IMR-90 (cell line): ENCODE results near the gene TXNRD1. TPM values are rescaled to one million over a fixed set of nuclear protein-coding genes. Genes with fewer than 3 reads are reported as not detected.

ENCODE experiments used
- ATAC-seq: fragments of 200-7000 bp; cut with Tn5 transposase; 2 replicates; pipeline ENCODE4 v1.9.1; 2020; ENCODE audit warnings: low read depth, mild to moderate bottlenecking, moderate library complexity
- BruUV-seq: library from RNA; stranded (reverse); fragments of 400-500 nt; replicated peaks from 2 replicates; lab custom pipeline; 2021; lab: Mats Ljungman, UMichigan
- CTCF ChIA-PET: fragments of 300-600 bp; formaldehyde crosslinking; extraction: SDS; loops from one replicate; lab custom pipeline; 2021; ENCODE audit warnings: antibody characterized with exemption; lab: Yijun Ruan, JAX
- POLR2A ChIA-PET: fragments of 300-600 bp; sonication (Branson Sonifier 250); formaldehyde crosslinking; loops from one replicate; lab custom pipeline; 2022; ENCODE audit warnings: antibody characterized with exemption; ENCODE audit not compliant: unreplicated experiment; lab: Charles Lee
- DNase-seq: peaks from one replicate; pipeline ENCODE4 v3.0.0; 2013
- H2AFZ ChIP-seq: replicated peaks from 2 replicates; pipeline ENCODE3; 2013; ENCODE audit warnings: low read length, mild to moderate bottlenecking; ENCODE audit not compliant: poor library complexity
- H2AK5ac ChIP-seq: 2 replicates; pipeline ENCODE4 v1.6.1; 2013; ENCODE audit warnings: low read depth, low read length, inconsistent platforms
- H2AK9ac ChIP-seq: replicated peaks from 2 replicates; pipeline ENCODE3; 2013; ENCODE audit warnings: mild to moderate bottlenecking, low read depth, low read length, moderate library complexity; ENCODE audit not compliant: poor library complexity
- H2BK120ac ChIP-seq: 2 replicates; pipeline ENCODE4 v1.6.1; 2013; ENCODE audit warnings: low read depth, low read length, inconsistent platforms
- H2BK15ac ChIP-seq: 3 replicates; pipeline ENCODE4 v1.6.1; 2013; ENCODE audit warnings: low read depth, low read length, inconsistent platforms
- H2BK20ac ChIP-seq: 2 replicates; pipeline ENCODE4 v1.6.1; 2013; ENCODE audit warnings: low read depth, mild to moderate bottlenecking, inconsistent platforms, low read length, moderate library complexity
- H2BK5ac ChIP-seq: 2 replicates; pipeline ENCODE4 v1.6.1; 2013; ENCODE audit warnings: mild to moderate bottlenecking, low read depth, low read length, inconsistent platforms; ENCODE audit not compliant: poor library complexity, severe bottlenecking
- H3K14ac ChIP-seq: replicated peaks from 2 replicates; pipeline ENCODE4 v1.6.1; 2013; ENCODE audit warnings: low read depth, low read length, inconsistent platforms
- H3K18ac ChIP-seq: 2 replicates; pipeline ENCODE4 v1.6.1; 2013; ENCODE audit warnings: low read depth, low read length, control low read depth
- H3K23ac ChIP-seq: 2 replicates; pipeline ENCODE4 v1.6.1; 2013; ENCODE audit warnings: low read depth, low read length, inconsistent platforms
- H3K27ac ChIP-seq: 2 replicates; pipeline ENCODE4 v1.5.1; 2013; ENCODE audit warnings: mild to moderate bottlenecking, control low read depth, low read length; ENCODE audit not compliant: insufficient read depth
- H3K27me3 ChIP-seq: 2 replicates; pipeline ENCODE4 v1.6.1; 2013; ENCODE audit warnings: low read length; ENCODE audit not compliant: control insufficient read depth, insufficient read depth
- H3K36me3 ChIP-seq: 2 replicates; pipeline ENCODE4 v1.6.1; 2013; ENCODE audit warnings: low read length, mixed read lengths; ENCODE audit not compliant: control insufficient read depth, insufficient read depth
- H3K4ac ChIP-seq: 2 replicates; pipeline ENCODE4 v1.6.1; 2013; ENCODE audit warnings: low read depth, low read length, inconsistent platforms
- H3K4me1 ChIP-seq: 2 replicates; pipeline ENCODE4 v1.6.1; 2013; ENCODE audit warnings: low read length, mixed read lengths; ENCODE audit not compliant: control insufficient read depth, insufficient read depth
- H3K4me2 ChIP-seq: 2 replicates; pipeline ENCODE4 v1.6.1; 2013; ENCODE audit warnings: low read depth, mild to moderate bottlenecking, control low read depth, low read length, moderate library complexity
- H3K4me3 ChIP-seq: 2 replicates; pipeline ENCODE4 v1.5.1; 2013; ENCODE audit warnings: low read depth, mild to moderate bottlenecking, control low read depth, low read length, moderate library complexity; ENCODE audit not compliant: insufficient read depth
- H3K56ac ChIP-seq: 2 replicates; pipeline ENCODE4 v1.6.1; 2013; ENCODE audit warnings: low read length, inconsistent platforms; ENCODE audit not compliant: insufficient read depth; ENCODE audit errors: extremely low read depth
- H3K79me1 ChIP-seq, 2 experiments: 2 replicates each; pipeline ENCODE4 v1.6.1; 2013; ENCODE audit warnings: low read length in 2 of 2, inconsistent platforms in 1 of 2, low read depth in 1 of 2
- H3K9ac ChIP-seq: 2 replicates; pipeline ENCODE4 v1.6.1; 2013; ENCODE audit warnings: low read depth, low read length, control low read depth
- H3K9me1 ChIP-seq: 2 replicates; pipeline ENCODE4 v1.6.1; 2013; ENCODE audit warnings: low read length, inconsistent platforms; ENCODE audit not compliant: insufficient read depth
- H3K9me3 ChIP-seq: 2 replicates; pipeline ENCODE4 v1.6.1; 2013; ENCODE audit warnings: low read length; ENCODE audit not compliant: control insufficient read depth, insufficient read depth
- H4K20me1 ChIP-seq: 2 replicates; pipeline ENCODE4 v1.6.1; 2013; ENCODE audit warnings: low read length, inconsistent platforms; ENCODE audit not compliant: insufficient read depth
- H4K5ac ChIP-seq: 2 replicates; pipeline ENCODE4 v1.6.1; 2013; ENCODE audit warnings: mild to moderate bottlenecking, low read depth, low read length, control low read depth
- H4K8ac ChIP-seq, 2 experiments: 2 replicates each; pipeline ENCODE4 v1.6.1; 2013; ENCODE audit warnings: low read depth in 2 of 2, low read length in 2 of 2, control low read depth in 1 of 2, inconsistent platforms in 1 of 2
- H4K91ac ChIP-seq: 2 replicates; pipeline ENCODE4 v1.6.1; 2013; ENCODE audit warnings: low read depth, low read length, inconsistent platforms; ENCODE audit not compliant: insufficient read depth
- BHLHE40 ChIP-seq: fragments of 150-350 bp; IDR thresholded peaks from 2 replicates; pipeline ENCODE4 v1.6.1; 2016; ENCODE audit warnings: mild to moderate bottlenecking, low read depth, low read length
- CEBPB ChIP-seq: IDR thresholded peaks from 2 replicates; pipeline ENCODE4 v1.6.1; 2012; ENCODE audit warnings: low read depth, low read length, improper control_type of control experiment
- CHD1 ChIP-seq: IDR thresholded peaks from 2 replicates; pipeline ENCODE4 v1.6.1; 2012; ENCODE audit warnings: low read depth, low read length, improper control_type of control experiment
- FOS ChIP-seq: fragments of 150-350 bp; IDR thresholded peaks from 2 replicates; pipeline ENCODE4 v1.6.1; 2016; ENCODE audit warnings: low read depth, low read length
- MAFK ChIP-seq: IDR thresholded peaks from 2 replicates; pipeline ENCODE4 v1.6.1; 2012; ENCODE audit warnings: low read depth, low read length, improper control_type of control experiment
- MAZ ChIP-seq: IDR thresholded peaks from 2 replicates; pipeline ENCODE4 v1.6.1; 2012; ENCODE audit warnings: low read depth, mild to moderate bottlenecking, low read length, improper control_type of control experiment, moderate library complexity, borderline replicate concordance
- MXI1 ChIP-seq: IDR thresholded peaks from 2 replicates; pipeline ENCODE4 v1.6.1; 2012; ENCODE audit warnings: low read depth, mild to moderate bottlenecking, low read length, moderate library complexity, borderline replicate concordance
- NFE2L2 ChIP-seq: fragments of 150-350 bp; IDR thresholded peaks from 2 replicates; pipeline ENCODE4 v1.6.1; 2016; ENCODE audit warnings: low read depth, mild to moderate bottlenecking, low read length
- POLR2A ChIP-seq: IDR thresholded peaks from 2 replicates; pipeline ENCODE4 v1.6.1; 2012; ENCODE audit warnings: mild to moderate bottlenecking, low read depth, low read length
- RAD21 ChIP-seq: IDR thresholded peaks from 2 replicates; pipeline ENCODE4 v1.6.1; 2012; ENCODE audit warnings: low read length, improper control_type of control experiment
- RCOR1 ChIP-seq: IDR thresholded peaks from 2 replicates; pipeline ENCODE4 v1.6.1; 2012; ENCODE audit warnings: mild to moderate bottlenecking, low read length, improper control_type of control experiment; ENCODE audit not compliant: insufficient replicate concordance
- RFX5 ChIP-seq: IDR thresholded peaks from 2 replicates; pipeline ENCODE4 v1.8.0; 2012; ENCODE audit warnings: low read depth, mild to moderate bottlenecking, low read length, moderate library complexity
- SMC3 ChIP-seq: fragments of 150-350 bp; IDR thresholded peaks from 2 replicates; pipeline ENCODE4 v1.6.1; 2016; ENCODE audit warnings: low read depth, mild to moderate bottlenecking, antibody characterized with exemption, low read length, moderate library complexity
- WGBS, 2 experiments: methylation state at CpG; one replicate each; pipeline versions ENCODE4 v1.1.5 to v1.1.7; 2013; ENCODE audit warnings: missing lambda C conversion rate in 2 of 2; ENCODE audit not compliant: insufficient read length in 1 of 2; ENCODE audit errors: extremely low coverage in 2 of 2; 5-methylcytosine and 5-hydroxymethylcytosine counted together
- dilution Hi-C: fragments of 300-500 bp; cut with HindIII; formaldehyde crosslinking; loops from one replicate; pipeline ENCODE4 v1.14.3; 2018; ENCODE audit warnings: low sequenced_read_pairs; ENCODE audit not compliant: unreplicated experiment
- in situ Hi-C: fragments of 300-500 bp; cut with MboI; formaldehyde crosslinking; loops from 3 replicates; pipeline ENCODE4 v1.14.3; 2019; ENCODE audit warnings: low sequenced_read_pairs, inconsistent platforms, mixed read lengths
- intact Hi-C: fragments of 100-400 bp; cut with micrococcal nuclease; formaldehyde crosslinking; loops from 2 replicates; pipeline ENCODE4 v1.10.0; 2022
- polyA plus RNA-seq, 3 experiments: library from polyadenylated mRNA; depleted of rRNA; stranded (reverse); fragments of >200 nt; gene quantifications; 2 replicates each; pipeline ENCODE4 v1.2.3, GENCODE V29; 2012; ENCODE audit warnings: low replicate concordance in 1 of 3
- total RNA-seq: library from RNA; depleted of rRNA; stranded (reverse); fragments of >200 nt; gene quantifications from 2 replicates; pipeline ENCODE4 v1.2.3, GENCODE V29; 2012
- TF ChIP-seq, protein P1 (sequence below): fragments of 150-350 bp; IDR thresholded peaks from 2 replicates; pipeline ENCODE4 v1.6.1; 2016; ENCODE audit warnings: low read depth, mild to moderate bottlenecking, low read length, moderate library complexity, borderline replicate concordance
- TF ChIP-seq, protein P2 (sequence below): conservative IDR thresholded peaks from 2 replicates; pipeline ENCODE4 v1.5.1; 2012; ENCODE audit warnings: mild to moderate bottlenecking, low read depth, low read length, improper control_type of control experiment

Gene TXNRD1
- total and polyA plus RNA-seq, 2 of the 4 experiments (the other 2 are of a cell fraction), result 379 to 582 TPM

DNA sequence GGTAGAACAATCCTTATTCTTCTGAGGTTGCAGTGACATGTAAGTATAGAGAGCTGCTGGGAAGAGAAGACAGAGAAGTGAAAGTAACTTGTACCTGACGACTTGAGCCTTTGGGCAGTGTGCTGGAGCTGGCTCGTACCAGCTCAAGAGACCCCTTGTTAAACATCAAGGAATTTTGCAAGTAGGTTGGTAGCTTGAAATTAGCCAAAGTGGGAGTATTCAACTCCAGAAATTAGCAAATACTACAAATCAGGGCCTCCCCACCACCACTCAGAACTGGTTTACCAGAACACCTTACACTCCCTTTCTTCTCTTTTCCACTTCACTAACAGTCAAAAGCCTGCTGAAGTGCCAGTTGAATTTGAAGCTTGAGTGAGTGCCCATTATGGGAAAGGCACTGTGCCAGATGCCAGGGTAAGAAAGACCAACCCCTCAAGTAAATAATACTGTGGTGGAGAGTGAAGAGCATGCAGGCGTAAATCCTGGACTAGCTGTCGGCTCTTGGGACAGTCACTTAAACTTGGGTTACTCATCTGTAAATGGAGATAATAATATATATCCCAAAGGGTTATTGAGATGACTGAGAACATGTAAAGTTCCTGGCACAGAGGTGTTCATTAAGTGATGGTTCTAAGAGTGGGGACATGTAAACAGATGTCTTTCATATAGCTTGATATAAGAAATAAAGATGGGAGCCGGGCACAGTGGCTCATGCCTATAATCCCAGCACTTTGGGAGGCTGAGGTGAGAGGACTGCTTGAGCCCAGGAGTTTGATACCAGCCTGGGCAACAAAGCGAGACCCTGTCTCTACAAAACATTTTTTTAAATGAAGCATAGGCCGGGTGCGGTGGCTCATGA lies 60.9 kb downstream of the TXNRD1 start:
- Histone ChIP-seq H3K4ac (peak overlapping the region; percentile 77), H3K18ac (peak overlapping the region; percentile 79), H3K14ac (peak overlapping the region; percentile 47; the same call in 1 of the 2 replicates), H3K27ac (no peak overlapping the region; the same call in 1 of the 2 replicates), H2BK5ac (peak overlapping the region; percentile 31), H3K79me1 (peaks cover 11 to 23% of the 10 kb centered on the region in 2 experiments), H3K36me3 (peaks cover 6% of the 10 kb centered on the region; the same call in 1 of the 2 replicates), H2BK15ac (peak overlapping the region; percentile 81; the same call in 2 of the 3 replicates), H2AK5ac (peak overlapping the region; percentile 65), H4K20me1 (no peaks in the 10 kb centered on the region), H2BK20ac (peak overlapping the region; percentile 66), H4K91ac (peak overlapping the region; percentile 60), H3K4me2 (peak overlapping the region; percentile 82), H3K23ac (peak overlapping the region; percentile 36; the same call in 1 of the 2 replicates), H4K8ac (peak overlapping the region; percentile 14 to 59; a peak in 2 of 4 replicates), H3K9ac (no peak overlapping the region; the same call in 1 of the 2 replicates), H3K9me1 (no peaks in the 10 kb centered on the region), H3K9me3 (no peaks in the 10 kb centered on the region; the same call in 1 of the 2 replicates), H3K56ac (no peak overlapping the region), H2AK9ac (no peak overlapping the region), H3K27me3 (no peaks in the 10 kb centered on the region), H3K4me3 (peak overlapping the region; percentile 10; the same call in 1 of the 2 replicates), H3K4me1 (peaks cover 6% of the 10 kb centered on the region), H4K5ac (peak overlapping the region; percentile 30), H2BK120ac (peak overlapping the region; percentile 84), H2AFZ (no peak overlapping the region)
- WGBS, 2 experiments, result 80% methylated on average over 1 of the region's 8 CpGs; no CpG with 5 or more reads in 1 of the 2 experiments
- dilution Hi-C loops, result no loop called here
- CTCF ChIA-PET, result interaction anchor here (0.7 to 1.6 kb wide), 3 partner anchors 19 to 65 kb away, joined by 3 to 4 read pairs (median 4); partner anchors contain the start of gene TXNRD1
- intact Hi-C loops, result loop anchor here (5.0 kb wide), 1 partner anchor 39 kb away; no protein-coding TSS in a partner anchor
- POLR2A ChIA-PET, result interaction anchor here (0.6 kb wide), 1 partner anchor 25 kb away, joined by 3 read pairs; no protein-coding TSS in a partner anchor
- no TSS peak for BruUV-seq
- no peak for ATAC-seq
- in situ Hi-C loops, result no loop called here
- DNase-seq, result no peak
- no peak for TF ChIP-seq BHLHE40
- TF ChIP-seq POLR2A, result no peak
- no peak for TF ChIP-seq RCOR1
- no peak for TF ChIP-seq CEBPB
- TF ChIP-seq NFE2L2, result no peak
- no peak for TF ChIP-seq RAD21
- TF ChIP-seq MAFK, result no peak
- TF ChIP-seq SMC3, result no peak
- TF ChIP-seq, protein P1, sequence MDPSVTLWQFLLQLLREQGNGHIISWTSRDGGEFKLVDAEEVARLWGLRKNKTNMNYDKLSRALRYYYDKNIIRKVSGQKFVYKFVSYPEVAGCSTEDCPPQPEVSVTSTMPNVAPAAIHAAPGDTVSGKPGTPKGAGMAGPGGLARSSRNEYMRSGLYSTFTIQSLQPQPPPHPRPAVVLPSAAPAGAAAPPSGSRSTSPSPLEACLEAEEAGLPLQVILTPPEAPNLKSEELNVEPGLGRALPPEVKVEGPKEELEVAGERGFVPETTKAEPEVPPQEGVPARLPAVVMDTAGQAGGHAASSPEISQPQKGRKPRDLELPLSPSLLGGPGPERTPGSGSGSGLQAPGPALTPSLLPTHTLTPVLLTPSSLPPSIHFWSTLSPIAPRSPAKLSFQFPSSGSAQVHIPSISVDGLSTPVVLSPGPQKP, result no peak
- TF ChIP-seq MAZ, result no peak
- TF ChIP-seq RFX5, result no peak
- no peak for TF ChIP-seq MXI1
- no peak for TF ChIP-seq FOS
- TF ChIP-seq CHD1, result no peak
- TF ChIP-seq, protein P2, sequence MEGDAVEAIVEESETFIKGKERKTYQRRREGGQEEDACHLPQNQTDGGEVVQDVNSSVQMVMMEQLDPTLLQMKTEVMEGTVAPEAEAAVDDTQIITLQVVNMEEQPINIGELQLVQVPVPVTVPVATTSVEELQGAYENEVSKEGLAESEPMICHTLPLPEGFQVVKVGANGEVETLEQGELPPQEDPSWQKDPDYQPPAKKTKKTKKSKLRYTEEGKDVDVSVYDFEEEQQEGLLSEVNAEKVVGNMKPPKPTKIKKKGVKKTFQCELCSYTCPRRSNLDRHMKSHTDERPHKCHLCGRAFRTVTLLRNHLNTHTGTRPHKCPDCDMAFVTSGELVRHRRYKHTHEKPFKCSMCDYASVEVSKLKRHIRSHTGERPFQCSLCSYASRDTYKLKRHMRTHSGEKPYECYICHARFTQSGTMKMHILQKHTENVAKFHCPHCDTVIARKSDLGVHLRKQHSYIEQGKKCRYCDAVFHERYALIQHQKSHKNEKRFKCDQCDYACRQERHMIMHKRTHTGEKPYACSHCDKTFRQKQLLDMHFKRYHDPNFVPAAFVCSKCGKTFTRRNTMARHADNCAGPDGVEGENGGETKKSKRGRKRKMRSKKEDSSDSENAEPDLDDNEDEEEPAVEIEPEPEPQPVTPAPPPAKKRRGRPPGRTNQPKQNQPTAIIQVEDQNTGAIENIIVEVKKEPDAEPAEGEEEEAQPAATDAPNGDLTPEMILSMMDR, result no peak
